LoVo (cell line): ENCODE data around the gene MPC2.
"Not testable (repeated sequence)": the region's sequence is repeated elsewhere in the genome, so short reads cannot be mapped to it uniquely, and the experiment has no call there.

Experiments used
- DNase-seq: peaks from one replicate; pipeline ENCODE4 v3.0.0-alpha.2; 2016; ENCODE audit warnings: low spot score

MPC2 gene

GRCh38 chr1:167934426-167935215 is 2.3 kb downstream of the MPC2 start:
- DNase-seq: no peak

DNA sequence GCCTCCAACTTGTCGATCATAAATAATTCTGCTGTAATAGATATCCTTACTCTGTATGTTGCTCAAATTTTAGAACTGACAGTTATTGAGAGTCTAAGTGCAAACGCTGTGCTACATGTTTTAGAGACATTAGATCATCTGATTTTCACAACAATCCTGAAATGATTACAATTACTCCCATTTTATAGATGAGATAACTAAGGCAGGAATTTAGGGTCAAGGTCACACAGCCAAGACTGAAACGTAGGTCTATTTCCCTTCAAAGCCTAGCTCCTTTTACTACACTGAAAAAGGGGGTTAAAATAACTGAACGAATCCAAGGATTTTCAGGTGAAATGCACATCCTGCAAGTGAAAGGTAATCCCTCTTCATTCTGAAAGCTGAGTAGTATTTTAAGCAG is 3.1 kb downstream of the MPC2 start:
- no peak for DNase-seq

- no peak for DNase-seq
Measured at GRCh38 chr1:167929725-167930124, 7.1 kb downstream of the MPC2 start.

- not testable (repeated sequence) for DNase-seq
Measured at GRCh38 chr1:167928919-167929318, 8.0 kb downstream of the MPC2 start.

GRCh38 chr1:167928457-167928852 is 8.4 kb downstream of the MPC2 start:
- no peak for DNase-seq

GRCh38 chr1:167927046-167927754 is 9.7 kb downstream of the MPC2 start:
- no peak for DNase-seq

GRCh38 chr1:167926486-167926997 is 10.3 kb downstream of the MPC2 start:
- DNase-seq: peak; percentile 70

DNA sequence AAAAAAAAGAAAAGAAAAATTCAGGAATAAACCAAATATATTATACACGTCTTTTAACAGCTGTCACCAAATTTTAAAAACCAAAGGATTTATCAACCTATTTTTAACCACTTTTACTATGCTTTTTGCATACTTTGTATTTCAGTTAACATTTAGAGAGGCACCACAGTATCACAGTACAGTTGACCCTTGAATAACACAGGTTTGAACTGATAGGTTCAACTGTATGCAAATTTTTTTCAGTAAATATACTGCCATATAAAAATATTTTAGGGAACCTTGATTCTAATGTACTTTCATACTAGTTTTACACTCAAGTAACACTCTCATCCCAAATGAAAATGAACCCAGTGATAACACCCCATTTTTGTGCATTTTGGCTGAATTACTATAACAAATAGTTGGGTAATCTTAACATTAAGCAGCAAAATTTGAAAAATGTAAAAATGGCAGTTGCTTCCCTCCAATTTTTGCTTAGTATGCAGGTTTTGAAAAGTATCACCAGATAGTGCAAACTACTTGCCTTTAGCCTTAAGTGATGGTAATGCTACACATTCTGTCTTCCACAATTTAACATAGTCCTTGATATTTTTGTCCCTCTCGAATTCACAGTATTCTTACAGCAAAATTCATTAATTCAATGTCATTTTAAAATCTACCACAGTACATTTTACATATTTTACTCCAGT is 12.2 kb downstream of the MPC2 start:
- DNase-seq: no peak

DNA sequence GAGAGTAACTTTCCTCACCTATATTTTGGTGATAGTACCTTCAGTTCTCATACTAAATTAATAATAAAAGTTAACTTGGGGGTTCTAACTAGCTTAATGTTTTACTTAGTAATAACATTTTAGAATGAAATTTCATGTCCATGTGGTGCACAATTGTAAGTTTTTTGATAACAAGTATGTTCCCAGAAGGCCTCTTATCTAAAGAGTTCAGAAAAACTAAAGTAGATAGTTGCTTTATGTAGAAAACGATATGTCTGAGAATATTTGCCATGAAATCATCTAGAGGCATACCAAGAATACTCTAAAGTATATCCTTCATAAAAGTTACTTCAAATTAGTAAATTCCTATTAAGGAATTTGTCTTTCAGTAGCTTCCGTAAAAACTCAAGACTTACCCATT is 12.8 kb downstream of the MPC2 start:
- DNase-seq: no peak

GRCh38 chr1:167923324-167924056 is 13.4 kb downstream of the MPC2 start:
- no peak for DNase-seq

GRCh38 chr1:167922611-167923074 is 14.2 kb downstream of the MPC2 start:
- no peak for DNase-seq

GRCh38 chr1:167922023-167922422 is 14.8 kb downstream of the MPC2 start:
- DNase-seq: no peak

DNA sequence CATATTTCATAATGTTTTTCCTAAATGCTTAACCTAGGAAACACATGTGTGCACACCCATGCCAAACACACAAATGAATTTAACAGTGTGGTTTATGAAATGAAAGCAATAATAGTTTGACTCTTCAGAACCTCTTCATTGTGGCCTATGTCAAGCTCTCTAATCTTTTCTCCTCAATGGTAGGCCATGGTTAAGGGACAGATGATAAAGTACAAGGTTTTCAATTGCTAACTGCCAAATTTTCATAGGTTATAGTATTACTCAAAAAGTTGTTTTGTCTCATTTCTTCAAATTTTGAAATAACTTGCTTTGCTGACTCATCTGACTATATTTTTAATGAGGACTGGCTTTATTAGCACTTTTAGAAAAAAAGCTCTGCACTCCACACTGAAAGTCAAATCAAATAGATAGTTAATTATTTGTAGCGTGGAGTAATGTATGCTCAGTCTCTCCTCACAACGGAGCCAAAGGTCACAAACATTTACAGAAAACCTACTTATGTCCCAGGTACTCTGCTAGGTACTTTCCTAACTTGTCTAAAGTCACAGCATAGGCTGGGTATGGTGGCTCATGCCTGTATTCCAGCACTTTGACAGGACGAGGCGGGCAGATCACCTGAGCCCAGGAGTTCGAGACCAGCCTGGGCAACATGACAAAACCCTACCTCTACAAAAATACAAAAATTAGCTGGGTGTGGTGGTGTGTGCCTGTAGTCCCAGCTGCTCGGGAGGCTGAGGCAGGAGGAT is 19.9 kb downstream of the MPC2 start:
- DNase-seq: no peak

GRCh38 chr1:167915569-167915968 is 21.3 kb downstream of the MPC2 start:
- no peak for DNase-seq

GRCh38 chr1:167913895-167914496 is 22.9 kb downstream of the MPC2 start, which contains the start of gene ADCY10:
ADCY10 (minus strand) TSS chr1:167914134; CDS start chr1:167905140, 8,994 bp downstream.
- DNase-seq: no peak

GRCh38 chr1:167912294-167912693 is 24.6 kb downstream of the MPC2 start:
- no peak for DNase-seq

GRCh38 chr1:167911413-167911812 is 25.5 kb downstream of the MPC2 start:
- DNase-seq: no peak

DNA sequence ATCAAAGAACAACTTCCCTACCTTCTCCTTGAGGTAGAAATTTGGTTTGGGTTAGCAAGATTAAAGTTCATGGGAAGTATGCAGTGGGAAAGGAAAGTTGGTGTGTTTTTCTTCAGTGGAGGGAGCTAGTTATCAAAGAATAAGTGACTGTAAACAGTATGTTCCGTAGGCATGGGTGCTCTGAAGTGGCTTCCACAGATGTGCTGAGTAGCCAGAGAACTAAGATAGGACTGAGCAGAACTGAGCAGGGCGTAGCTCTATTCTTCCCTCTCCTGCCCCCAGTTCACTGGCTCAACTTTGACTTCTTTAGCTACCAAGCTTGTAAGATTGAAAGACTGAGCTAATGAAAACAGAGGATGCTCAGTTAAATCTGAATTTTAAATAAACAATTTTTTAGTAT is 26.3 kb downstream of the MPC2 start:
- DNase-seq: no peak

GRCh38 chr1:167909691-167910180 is 27.1 kb downstream of the MPC2 start:
- no peak for DNase-seq

GRCh38 chr1:167905671-167906070 is 31.2 kb downstream of the MPC2 start:
- DNase-seq: no peak
